GM19238 (cell line): ENCODE results near the gene TSPAN5.

Experiments
- DNase-seq: peaks from one replicate; pipeline ENCODE4 v3.0.0; 2011; ENCODE audit warnings: low spot score; ENCODE audit not compliant: insufficient read length

Gene TSPAN5

DNA sequence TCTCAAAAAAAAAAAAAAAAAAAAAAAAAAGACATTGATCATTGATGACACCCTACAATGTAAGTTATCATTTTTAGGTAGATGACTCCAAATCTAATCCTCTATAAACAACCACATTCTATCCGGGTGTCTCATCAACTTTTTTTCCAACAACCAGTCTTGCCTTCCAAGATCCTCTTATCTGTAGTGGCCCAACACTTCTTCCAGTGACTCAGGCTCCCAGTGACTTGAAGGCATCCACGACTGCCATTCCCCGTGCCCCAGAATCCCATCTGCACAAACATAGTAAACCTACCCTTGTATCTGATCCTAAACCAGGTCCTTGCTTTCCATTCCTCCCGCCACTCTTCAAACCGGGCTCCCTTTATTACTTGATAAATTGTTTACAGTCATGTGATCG is 15.6 kb upstream of the TSPAN5 start:
- no peak for DNase-seq

DNA sequence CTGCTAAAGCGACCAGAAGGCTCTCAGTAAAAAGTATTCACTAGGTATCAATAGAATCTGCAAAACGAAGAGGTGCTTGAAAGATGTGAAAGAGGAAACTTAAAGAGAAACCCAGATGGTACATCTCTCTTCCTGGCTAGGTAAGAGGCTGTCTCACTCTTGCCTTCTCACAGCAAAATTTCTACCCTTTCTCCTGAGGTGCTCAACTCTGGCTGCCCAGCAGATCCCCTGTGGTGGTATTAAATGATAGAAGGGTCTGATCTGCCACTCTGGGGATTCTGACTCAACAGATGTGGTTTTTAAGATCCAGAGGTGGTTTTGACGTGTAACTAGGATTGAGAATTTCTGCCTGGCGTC is 14.9 kb upstream of the TSPAN5 start:
- no peak for DNase-seq

DNA sequence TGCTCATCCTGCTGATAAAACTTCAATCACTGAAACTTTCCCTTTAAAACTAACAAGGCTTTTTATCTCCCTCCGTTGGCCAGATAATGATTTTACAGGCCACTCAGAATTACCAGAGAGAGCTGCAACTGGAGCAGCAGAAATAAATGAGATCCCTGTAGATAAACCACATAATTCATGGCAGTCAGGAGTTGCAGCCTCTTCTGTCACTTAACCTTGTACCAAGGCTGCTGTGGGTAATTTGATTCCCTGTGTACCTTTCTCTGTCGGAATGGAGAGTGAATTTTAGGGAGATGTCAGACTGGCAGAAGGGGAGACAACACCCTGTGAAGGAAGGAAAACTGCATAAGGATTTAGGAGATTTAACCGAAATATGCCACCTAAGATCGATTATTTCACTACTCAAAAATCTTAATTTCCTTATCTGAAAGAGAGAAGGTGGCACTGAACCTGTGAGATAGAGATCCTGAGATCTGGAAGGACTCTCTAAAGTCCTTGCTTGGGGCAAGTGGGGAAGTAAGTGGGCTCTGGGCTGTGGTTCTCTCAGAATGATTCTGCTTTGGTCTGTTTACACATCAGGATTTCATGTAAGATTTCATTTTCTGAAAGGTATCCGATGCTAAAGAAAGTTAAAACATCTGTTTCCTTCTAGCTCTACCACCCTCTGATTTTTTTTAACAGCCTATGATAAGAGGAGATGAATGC is 14.3 kb upstream of the TSPAN5 start:
- DNase-seq = no peak

DNA sequence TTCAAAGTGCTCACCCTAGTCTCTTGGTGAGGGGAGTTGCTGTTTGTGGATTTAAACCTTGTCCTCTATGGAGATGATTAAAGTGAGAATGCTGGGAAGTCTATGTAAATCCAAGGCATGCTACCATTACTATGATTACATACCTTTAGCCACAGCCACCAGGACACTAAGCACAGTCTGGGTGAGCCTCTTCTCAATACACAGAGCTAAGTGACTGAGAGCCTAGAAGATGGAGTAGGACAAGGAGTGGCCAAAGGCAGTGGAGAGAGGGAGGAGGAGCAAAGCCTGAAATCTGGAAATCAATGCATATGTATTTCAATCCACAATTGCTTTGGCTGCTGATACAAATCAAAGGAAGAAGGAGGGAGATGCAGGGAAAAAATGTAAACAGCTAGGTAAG is 12.7 kb upstream of the TSPAN5 start:
- DNase-seq = no peak

DNA sequence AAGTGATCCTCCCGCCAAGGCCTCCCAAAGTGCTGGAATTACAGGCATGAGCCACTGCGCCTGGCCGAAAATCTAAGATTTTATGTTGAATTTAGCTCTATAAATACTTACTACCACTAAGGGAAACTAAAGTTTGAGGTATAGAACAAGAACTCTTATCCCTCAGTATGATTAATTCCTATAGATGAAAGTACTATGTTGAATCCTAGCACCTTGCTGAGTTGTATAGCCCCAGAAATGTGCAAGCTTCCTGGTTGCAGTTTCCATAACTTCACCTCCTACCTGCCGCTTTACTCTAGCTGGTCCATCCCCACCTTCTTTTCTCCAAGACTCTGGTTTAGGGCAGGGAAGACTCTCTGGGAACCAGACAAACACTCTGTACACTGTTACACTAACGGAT is 11.8 kb upstream of the TSPAN5 start:
- DNase-seq = no peak

DNA sequence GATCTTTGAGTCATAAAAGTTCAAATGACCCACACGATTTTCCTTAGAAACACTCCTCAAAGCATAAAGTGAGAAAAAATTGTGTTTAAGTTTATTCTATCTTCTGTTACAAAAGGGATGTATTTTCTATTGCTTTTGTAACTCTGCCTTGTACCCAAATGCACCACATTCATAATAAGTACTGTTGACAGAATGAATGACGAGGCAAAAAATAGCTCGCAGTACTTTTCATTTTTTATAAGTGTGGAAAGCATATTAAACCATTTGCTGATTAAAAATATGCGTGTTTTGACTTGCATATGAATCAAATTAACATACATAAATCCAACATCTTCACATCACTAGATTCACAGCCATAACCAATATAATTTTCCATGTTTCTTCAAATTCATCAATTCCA is 11.2 kb upstream of the TSPAN5 start:
- no peak for DNase-seq

DNA sequence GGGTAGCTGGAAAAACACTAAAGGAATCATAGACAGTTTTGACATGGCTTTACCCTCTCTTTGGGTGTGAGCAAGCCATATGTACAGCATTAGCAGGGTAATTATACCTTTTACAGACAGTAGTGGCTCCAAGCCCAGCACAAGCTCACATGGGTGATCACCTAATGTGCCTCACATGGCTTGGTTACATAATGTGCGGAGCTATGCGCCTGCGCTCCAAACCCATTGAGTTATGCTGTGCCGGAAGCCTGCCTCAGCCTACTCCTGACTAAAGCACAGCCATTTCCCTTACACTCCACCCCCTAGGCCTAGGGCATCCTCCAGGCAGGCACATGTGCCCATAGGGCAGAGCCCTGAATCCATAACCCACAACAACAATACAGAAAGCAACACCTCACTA is 6.5 kb upstream of the TSPAN5 start:
- no peak for DNase-seq

DNA sequence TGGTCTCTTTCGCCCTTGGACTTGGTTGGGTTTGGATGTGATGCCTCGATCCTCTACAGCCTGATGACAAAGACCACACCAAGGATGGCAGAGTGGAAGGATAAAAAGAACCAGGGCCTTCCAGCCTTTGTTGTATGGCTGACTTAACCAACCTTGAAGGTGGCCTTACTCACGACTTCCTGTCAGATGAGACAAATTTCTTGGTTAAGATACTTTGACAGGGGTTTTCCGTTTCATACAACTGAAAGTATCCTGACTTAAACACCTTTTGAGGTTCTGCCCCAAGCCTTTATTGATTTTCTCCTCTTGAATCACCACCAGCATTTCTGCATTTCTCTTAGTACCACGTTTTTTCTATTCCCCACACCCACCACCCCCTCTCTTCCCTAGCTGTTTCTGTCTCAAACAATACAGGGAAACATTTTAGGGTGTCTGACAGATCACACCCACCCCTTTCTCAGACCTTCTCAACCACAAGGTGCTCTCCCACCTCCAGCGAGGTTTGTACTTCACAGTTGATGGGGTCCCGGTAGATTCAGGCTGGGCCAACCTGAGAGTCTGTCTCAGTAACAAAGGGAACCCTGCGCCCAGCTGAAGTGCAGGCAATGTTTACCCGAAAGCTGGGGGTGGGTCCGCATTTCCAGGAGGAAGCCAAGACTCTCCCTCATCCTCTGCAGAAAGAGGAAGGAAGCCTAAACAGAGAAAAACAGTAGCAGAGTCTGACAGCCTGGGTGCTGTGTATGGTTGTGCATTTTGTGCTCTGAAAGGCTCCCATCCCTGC is 5.0 kb upstream of the TSPAN5 start:
- DNase-seq = peak; percentile 27

DNA sequence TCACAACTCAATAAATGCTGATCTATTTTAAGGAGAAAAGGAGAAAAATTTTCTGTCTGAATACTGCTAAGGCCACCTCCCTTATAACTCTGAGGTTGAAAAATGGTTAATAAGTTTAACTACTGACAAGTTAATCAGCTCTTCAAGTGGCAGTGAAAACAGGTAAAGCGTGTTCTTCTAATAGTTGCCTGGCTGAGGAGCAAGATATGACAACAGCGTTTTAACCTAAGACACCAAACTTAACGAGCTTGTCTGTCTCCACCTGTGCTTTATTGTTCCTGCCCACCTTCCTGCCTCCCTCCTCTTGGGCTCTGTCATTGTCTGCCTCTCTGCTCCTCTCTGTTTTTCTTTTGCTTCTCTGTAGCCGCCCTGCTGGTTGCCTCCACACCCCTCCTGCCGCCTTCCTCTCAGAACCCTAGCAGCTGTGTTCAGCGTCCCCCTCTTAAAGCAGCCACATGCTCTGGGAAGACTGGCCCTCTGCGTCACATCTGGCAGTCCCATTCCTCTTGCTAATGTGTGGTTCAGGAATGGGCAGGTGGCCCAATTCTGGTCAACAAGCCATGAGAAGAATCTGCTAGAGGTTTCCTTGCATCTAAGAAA is 4.3 kb upstream of the TSPAN5 start:
- DNase-seq = no peak

DNA sequence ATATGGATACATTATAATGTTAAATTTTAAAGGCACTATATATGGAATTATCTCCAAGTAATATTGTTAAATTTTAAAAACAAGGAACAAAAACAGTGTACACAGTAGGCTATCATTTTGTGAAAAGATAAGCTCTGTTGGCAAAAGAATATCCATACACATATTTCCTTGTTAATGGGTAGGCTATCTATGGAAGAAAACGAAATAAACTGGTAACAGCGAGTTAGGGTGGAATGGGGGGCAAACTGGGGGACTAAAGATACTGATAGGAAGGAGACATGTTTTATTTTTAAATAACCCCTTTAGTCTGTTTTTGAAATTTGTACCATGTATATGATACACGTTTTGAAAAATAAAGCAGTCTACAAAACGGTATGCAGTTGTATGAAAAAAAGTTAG is 3.6 kb upstream of the TSPAN5 start:
- DNase-seq = no peak

DNA sequence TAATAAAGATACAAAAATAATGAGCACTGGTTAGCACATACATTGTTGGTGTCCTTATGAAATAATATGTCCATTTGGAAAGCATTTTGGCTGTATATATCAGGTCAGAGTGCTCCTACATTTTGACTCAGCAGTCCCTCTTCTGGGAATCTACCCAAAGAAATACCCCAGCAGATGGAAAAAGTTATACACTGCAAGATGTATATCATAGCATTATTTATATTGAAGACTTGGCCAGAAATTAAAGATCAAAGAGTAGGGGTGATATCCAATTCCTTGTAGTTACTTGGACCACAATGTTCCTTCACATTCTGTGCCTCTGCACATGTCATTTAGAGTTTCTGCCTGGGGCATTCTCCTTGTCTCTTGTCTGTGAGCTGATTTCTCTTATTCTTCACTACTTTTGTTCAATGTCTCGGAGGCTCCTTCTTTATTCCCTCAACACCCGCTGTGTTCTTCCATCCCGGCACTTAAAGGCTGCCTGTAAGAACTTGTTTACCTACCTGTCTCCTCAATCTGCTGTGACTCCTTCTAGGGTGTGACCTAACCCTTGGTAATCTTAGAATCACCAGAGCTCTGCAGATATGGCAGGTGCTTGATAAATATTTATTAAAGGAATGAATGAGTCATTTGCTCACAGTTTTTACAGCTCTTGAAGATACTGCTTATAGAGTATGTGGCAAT is 3.1 kb upstream of the TSPAN5 start:
- no peak for DNase-seq

DNA sequence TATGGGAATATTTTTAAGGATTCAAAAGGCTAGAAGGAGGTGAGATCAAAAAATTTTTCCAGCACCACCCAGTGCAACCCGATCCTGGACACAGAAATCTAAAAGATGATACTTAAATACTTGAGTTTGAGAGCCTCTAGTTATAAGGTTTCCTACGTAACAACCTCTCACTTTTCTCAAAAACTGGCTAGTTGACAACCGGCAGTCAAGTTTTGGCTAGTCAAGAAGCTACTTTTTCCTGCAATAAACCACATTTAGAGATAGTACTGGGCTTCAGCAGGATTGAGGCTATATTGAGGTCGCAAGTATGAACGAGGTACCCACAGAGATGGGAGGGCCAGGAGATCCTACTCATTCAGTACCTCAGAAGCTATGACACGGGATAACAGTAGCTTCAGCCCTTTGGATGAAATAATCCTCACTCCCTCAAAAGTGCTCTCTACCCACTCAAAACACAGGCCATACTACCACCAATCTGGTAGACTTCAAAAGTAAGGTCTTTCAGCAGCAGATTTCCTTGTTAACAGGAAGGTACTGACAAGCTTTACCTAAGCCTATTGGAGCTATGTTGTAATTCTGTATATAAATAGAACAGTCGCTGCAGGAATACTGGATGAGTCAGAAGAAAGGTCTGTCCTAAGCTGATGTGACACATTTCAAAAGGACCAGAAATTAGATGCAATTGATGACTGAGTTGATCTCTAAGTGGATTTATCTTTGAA is 1.5 kb upstream of the TSPAN5 start:
- DNase-seq = no peak

DNA sequence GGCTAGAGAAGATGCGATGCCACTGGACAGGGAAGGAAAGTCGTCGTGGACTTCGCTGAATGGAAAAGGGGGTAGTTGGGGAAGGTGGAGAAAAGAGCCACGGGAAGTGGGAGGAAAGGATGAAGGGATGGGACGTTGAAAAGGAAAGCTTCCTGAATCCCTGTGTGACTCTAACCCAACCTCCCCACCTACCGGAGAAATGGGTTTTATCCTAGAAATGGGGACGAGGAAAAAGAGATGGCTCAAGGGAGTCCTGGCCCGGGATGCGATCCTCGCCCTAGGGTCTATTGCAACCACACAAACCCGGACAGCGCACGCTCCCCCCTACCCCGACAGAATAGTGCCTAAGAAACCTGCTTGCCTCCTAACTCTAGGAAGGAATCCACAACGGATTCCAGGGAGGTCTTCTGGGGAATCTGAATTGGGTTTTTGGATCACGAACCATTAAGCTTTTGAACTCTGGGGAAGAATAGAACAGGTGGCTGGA is 738 bp upstream of the TSPAN5 start:
- DNase-seq = no peak

DNA sequence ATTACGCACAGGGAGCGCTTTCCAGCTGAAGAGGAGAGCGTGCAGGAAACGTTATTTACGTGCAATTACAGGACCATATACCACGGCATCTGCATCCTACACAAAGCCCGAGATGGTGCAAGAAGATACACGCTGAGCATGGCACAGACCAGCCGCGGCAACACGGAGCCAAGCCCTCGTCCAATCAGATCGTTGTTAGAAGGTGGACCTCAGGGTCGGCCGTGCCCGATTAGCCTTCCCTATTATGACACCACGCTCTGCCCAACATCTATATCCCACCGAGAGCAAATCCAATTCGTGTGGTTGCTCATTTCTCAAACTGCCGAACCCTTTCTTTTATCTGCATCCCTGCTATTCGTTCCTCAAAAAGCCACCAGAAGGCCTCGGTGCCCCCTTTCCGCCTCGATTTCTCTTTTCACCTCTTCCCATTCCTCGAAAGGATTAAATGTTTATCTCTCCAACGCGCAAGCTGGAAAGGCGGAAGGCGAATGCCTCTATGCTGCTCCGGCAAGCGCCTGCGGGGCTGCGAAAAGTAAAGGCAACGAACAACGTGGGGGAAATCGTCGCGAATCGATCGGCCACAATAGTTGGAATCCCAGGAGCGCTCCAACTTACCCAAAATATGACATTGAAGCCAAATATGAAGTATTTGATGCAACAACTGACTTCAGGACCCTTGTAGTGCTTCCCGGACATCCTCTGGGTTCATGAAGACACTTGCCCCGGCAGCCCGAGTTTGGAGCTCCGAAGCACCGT is 702 bp downstream of the TSPAN5 start:
- DNase-seq = no peak

DNA sequence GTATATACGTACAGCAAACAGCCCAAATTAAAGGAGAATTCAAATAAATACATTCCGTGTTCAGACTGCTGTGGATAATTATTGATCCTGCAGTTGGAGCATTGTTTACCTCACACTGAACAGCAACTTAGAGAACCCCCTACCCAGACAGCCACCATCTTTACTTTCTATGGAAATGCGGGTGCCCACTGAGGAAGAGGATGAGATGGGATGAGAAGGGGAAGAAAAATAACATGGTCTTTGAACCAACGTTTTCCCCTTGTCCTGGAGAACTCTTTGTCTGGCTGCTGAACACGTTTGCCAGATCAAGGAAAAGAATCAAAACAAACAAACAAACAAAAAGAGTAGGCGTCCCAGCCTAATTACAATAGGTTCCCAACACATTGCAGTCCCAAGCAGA is 1.5 kb downstream of the TSPAN5 start:
- no peak for DNase-seq

DNA sequence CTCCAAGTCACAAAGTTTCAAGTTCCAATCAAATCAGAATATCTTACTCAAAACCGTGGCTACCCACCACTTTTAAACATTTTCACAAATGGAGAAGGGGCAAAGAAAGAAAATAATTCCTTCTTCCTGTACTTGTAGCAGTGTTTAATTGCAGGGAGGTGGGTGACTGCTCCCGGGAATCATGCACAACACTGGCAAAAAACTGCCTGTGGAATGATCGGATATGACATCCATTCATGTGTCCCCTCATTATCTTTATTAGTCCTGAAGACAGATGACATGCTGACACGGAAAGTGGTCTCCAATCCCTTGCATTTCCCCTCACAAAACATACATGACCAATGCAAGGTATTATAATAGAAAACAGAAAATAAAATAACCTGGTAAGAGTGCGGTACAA is 2.0 kb downstream of the TSPAN5 start:
- no peak for DNase-seq

DNA sequence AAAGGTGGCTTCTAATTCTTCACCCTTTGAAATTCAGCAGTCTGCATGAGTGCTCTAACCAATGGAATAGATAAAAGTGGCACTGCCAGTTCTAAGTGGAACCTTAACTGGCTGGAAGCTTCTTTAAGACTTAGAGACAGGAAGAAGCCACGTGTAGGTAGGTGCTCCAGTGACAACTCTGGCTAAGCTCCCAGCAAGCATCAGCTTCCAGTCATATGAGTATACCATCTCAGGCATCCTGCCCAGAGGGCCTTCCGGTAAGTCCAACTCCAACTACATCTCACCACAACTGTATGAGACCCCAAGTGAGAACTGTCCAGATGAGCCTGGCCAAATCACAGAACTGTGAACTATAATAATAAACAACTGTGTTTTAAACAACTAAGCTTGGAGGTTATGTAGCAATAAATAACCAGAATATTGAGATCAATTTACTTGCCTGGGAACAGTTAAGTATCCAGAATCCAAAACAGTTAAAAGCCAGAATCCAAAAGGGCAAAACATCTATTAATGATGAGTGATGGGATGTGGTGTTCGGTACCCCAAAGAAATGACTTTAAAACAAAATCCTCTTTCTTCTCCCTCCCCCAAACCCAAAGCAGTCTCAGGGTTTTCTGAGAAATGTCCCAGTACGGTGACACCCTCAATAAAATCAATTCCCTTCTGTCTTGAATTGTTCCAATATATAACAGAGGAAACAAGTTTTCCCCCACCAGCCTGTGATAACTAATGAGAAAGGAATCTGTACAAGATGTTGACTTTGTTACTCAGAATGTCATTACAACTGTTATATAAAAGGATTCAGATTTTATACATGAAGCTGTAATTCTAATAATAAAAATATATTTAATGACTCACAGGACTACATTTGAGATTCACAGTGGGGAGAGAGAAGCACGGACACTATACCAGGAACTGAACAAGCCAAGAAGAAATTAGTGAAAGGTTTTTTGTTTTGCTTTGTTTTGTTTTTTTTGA is 4.2 kb downstream of the TSPAN5 start:
- no peak for DNase-seq

DNA sequence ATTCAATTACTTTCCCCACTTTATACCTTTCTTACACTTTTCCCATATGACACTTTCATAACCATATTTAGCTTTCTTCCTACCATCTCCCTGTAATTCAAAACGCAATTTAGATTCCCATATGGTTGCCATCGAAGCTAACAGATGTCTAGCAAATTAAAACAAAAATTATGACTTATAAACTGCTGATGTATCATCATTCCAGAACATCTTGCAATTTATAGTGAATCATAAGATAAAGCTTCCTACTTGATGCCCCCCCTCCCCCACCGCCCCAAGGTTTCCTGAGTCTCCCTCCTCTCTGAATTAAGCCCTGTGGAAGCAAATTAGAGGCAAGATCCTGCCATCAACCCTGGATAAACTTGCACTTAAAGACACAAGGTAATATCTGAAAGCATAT is 5.4 kb downstream of the TSPAN5 start:
- no peak for DNase-seq

DNA sequence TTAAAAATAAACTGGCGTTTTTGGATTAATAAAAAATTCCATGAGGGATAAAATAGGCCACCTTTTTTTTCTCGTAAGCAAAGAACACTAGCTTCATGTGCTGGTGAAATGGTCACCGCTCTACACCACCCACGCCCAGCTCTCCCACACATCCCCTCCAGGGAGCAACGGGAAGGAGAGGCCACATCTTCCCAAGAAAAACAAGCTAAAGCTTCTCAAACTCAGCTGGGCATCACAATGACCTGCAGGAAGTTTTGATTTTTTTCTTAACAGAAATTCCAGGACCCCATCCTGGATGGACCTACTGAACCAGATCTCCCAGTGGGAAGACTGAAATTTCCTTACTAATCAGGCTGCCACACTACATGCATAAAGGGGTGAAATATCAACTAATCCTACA is 9.8 kb downstream of the TSPAN5 start:
- no peak for DNase-seq

DNA sequence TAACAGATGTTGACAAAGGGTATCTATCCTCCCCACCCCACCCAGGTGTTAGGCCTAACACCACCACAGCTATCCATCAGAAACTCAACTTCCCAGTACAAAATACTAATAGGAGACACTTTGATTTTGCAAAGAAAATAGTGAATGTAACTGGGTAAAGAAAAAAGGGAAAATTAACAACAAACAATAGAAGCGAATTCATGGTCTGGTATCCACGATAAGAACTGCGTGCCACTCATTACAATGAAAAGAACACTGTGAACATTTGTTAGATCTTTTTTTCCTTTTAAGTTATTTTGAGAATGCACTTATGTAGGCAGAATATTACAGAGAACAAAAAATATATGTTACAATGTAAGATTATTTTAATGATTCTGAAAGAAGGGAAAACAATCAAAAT is 12.0 kb downstream of the TSPAN5 start:
- no peak for DNase-seq
